ENCODE data around the gene IL6.

DNA sequence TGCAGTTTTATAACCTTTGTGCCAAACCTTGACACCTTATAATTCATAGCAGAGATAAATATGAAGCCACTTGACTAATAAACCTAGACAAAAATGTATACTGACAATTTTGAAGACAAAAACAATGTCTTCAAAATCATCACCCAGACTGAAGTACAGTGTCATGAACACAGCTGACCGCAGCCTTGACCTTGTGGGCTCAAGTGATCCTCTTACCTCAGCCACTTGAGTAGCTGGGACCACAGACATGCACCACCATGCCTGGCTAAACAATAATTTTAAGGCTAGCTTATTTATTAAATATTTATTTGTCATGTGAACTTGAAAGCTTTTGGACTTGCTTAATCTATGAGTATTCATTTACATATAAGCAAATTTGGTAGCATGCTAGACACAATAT, 24.3 kb downstream of the IL6 start:
- no peak for TF ChIP-seq EZH2 (IDR thresholded peaks at IDR 0.05; ENCODE audit: borderline replicate concordance, low read depth, low read length, severe bottlenecking)
- no peak for TF ChIP-seq CTCF (IDR thresholded peaks at IDR 0.05; ENCODE audit: borderline replicate concordance, extremely low read depth, low read length, poor library complexity, severe bottlenecking)

Data from DND-41 (cell line).